Muscle layer of colon (tissue), 2 donors: ENCODE measurements around the gene HSPA12A.

Experiments used
- H3K27ac ChIP-seq: one replicate; pipeline ENCODE4 v1.7.0; 2013; ENCODE audit warnings: low read depth, mild to moderate bottlenecking, low read length, moderate library complexity
- H3K27me3 ChIP-seq, 2 donors: one replicate each; pipeline ENCODE4 v1.7.0; 2013; ENCODE audit warnings: low read length in 2 of 2, mild to moderate bottlenecking in 2 of 2; ENCODE audit not compliant: insufficient read depth in 2 of 2, control insufficient read depth in 1 of 2
- H3K36me3 ChIP-seq: one replicate; pipeline ENCODE4 v1.7.0; 2013; ENCODE audit warnings: mild to moderate bottlenecking, low read length; ENCODE audit not compliant: insufficient read depth
- H3K4me1 ChIP-seq: one replicate; pipeline ENCODE4 v1.7.0; 2013; ENCODE audit warnings: mild to moderate bottlenecking, low read length; ENCODE audit not compliant: insufficient read depth
- H3K4me3 ChIP-seq, 2 donors: one replicate each; pipeline ENCODE4 v1.7.0; 2013; ENCODE audit warnings: low read length in 2 of 2, low read depth in 1 of 2, mild to moderate bottlenecking in 1 of 2, moderate library complexity in 1 of 2
- H3K9ac ChIP-seq: one replicate; pipeline ENCODE4 v1.7.0; 2013; ENCODE audit warnings: low read length
- H3K9me3 ChIP-seq: one replicate; pipeline ENCODE4 v1.7.0; 2013; ENCODE audit warnings: mild to moderate bottlenecking, low read length
- donor health status: abdominal sarcoma.
- donor health status: Adenocarcinoma of cecum.

HSPA12A gene

GRCh38 chr10:116710076-116710475 is 32.3 kb downstream of the HSPA12A start:
- H3K27ac ChIP-seq: no peak overlapping the region
- H3K9me3 ChIP-seq: no peaks in the 10 kb centered on the region
- no peaks in the 10 kb centered on the region for H3K27me3 ChIP-seq
- no peaks in the 10 kb centered on the region for H3K4me1 ChIP-seq
- no peak overlapping the region for H3K9ac ChIP-seq
- H3K4me3 ChIP-seq: no peak overlapping the region
- no peaks in the 10 kb centered on the region for H3K36me3 ChIP-seq

GRCh38 chr10:116708877-116709276 is 33.5 kb downstream of the HSPA12A start:
- H3K9ac ChIP-seq: no peak overlapping the region
- no peak overlapping the region for H3K27ac ChIP-seq
- no peaks in the 10 kb centered on the region for H3K4me1 ChIP-seq
- no peak overlapping the region for H3K4me3 ChIP-seq
- H3K27me3 ChIP-seq: no peaks in the 10 kb centered on the region
- H3K36me3 ChIP-seq: no peaks in the 10 kb centered on the region
- H3K9me3 ChIP-seq: no peaks in the 10 kb centered on the region

- Histone ChIP-seq H3K27ac (no peak overlapping the region), H3K4me1 (no peaks in the 10 kb centered on the region), H3K9ac (no peak overlapping the region), H3K27me3 (no peaks in the 10 kb centered on the region), H3K36me3 (no peaks in the 10 kb centered on the region), H3K4me3 (no peak overlapping the region), H3K9me3 (no peaks in the 10 kb centered on the region)
These were observed 34.0 kb downstream of the HSPA12A start for GRCh38 chr10:116708391-116708821.

GRCh38 chr10:116707981-116708380 is 34.4 kb downstream of the HSPA12A start:
- Histone ChIP-seq H3K9ac (no peak overlapping the region), H3K4me3 (no peak overlapping the region), H3K27ac (no peak overlapping the region), H3K36me3 (no peaks in the 10 kb centered on the region), H3K4me1 (no peaks in the 10 kb centered on the region), H3K27me3 (no peaks in the 10 kb centered on the region), H3K9me3 (no peaks in the 10 kb centered on the region)

- no peaks in the 10 kb centered on the region for H3K36me3 ChIP-seq
- no peaks in the 10 kb centered on the region for H3K9me3 ChIP-seq
- H3K4me1 ChIP-seq: no peaks in the 10 kb centered on the region
- no peak overlapping the region for H3K27ac ChIP-seq
- no peaks in the 10 kb centered on the region for H3K27me3 ChIP-seq
- no peak overlapping the region for H3K4me3 ChIP-seq
- H3K9ac ChIP-seq: no peak overlapping the region
These were observed 36.1 kb downstream of the HSPA12A start for GRCh38 chr10:116706281-116706680.

- Histone ChIP-seq H3K36me3 (no peaks in the 10 kb centered on the region), H3K9ac (no peak overlapping the region), H3K4me1 (no peaks in the 10 kb centered on the region), H3K4me3 (no peak overlapping the region), H3K27me3 (no peaks in the 10 kb centered on the region), H3K27ac (no peak overlapping the region), H3K9me3 (no peaks in the 10 kb centered on the region)
These were observed 36.9 kb downstream of the HSPA12A start for GRCh38 chr10:116705498-116705897.

- H3K27me3 ChIP-seq: no peaks in the 10 kb centered on the region
- H3K9me3 ChIP-seq: no peaks in the 10 kb centered on the region
- H3K4me3 ChIP-seq: no peak overlapping the region
- H3K9ac ChIP-seq: no peak overlapping the region
- H3K36me3 ChIP-seq: no peaks in the 10 kb centered on the region
- no peak overlapping the region for H3K27ac ChIP-seq
- no peaks in the 10 kb centered on the region for H3K4me1 ChIP-seq
These were observed 37.4 kb downstream of the HSPA12A start for GRCh38 chr10:116704926-116705325.

GRCh38 chr10:116702165-116702564 is 40.2 kb downstream of the HSPA12A start:
- H3K9me3 ChIP-seq: no peaks in the 10 kb centered on the region
- H3K27me3 ChIP-seq: no peaks in the 10 kb centered on the region
- no peaks in the 10 kb centered on the region for H3K4me1 ChIP-seq
- no peak overlapping the region for H3K27ac ChIP-seq
- no peak overlapping the region for H3K4me3 ChIP-seq
- no peaks in the 10 kb centered on the region for H3K36me3 ChIP-seq
- H3K9ac ChIP-seq: no peak overlapping the region

GRCh38 chr10:116699471-116700150 is 42.8 kb downstream of the HSPA12A start:
- no peak overlapping the region for H3K4me3 ChIP-seq
- H3K9me3 ChIP-seq: no peaks in the 10 kb centered on the region
- H3K27ac ChIP-seq: no peak overlapping the region
- no peaks in the 10 kb centered on the region for H3K36me3 ChIP-seq
- no peaks in the 10 kb centered on the region for H3K27me3 ChIP-seq
- H3K9ac ChIP-seq: no peak overlapping the region
- no peaks in the 10 kb centered on the region for H3K4me1 ChIP-seq

- no peak overlapping the region for H3K27ac ChIP-seq
- H3K9ac ChIP-seq: no peak overlapping the region
- no peaks in the 10 kb centered on the region for H3K9me3 ChIP-seq
- H3K36me3 ChIP-seq: no peaks in the 10 kb centered on the region
- H3K4me1 ChIP-seq: no peaks in the 10 kb centered on the region
- H3K27me3 ChIP-seq: no peaks in the 10 kb centered on the region
- H3K4me3 ChIP-seq: no peak overlapping the region
These were observed 43.3 kb downstream of the HSPA12A start for GRCh38 chr10:116699049-116699448.

- no peaks in the 10 kb centered on the region for H3K4me1 ChIP-seq
- no peaks in the 10 kb centered on the region for H3K9me3 ChIP-seq
- H3K27ac ChIP-seq: no peak overlapping the region
- no peaks in the 10 kb centered on the region for H3K36me3 ChIP-seq
- H3K4me3 ChIP-seq: no peak overlapping the region
- H3K9ac ChIP-seq: no peak overlapping the region
- no peaks in the 10 kb centered on the region for H3K27me3 ChIP-seq
These were observed 44.0 kb downstream of the HSPA12A start for GRCh38 chr10:116698364-116698763.

- no peak overlapping the region for H3K9ac ChIP-seq
- H3K9me3 ChIP-seq: no peaks in the 10 kb centered on the region
- H3K36me3 ChIP-seq: no peaks in the 10 kb centered on the region
- no peak overlapping the region for H3K27ac ChIP-seq
- H3K4me3 ChIP-seq: no peak overlapping the region
- no peaks in the 10 kb centered on the region for H3K4me1 ChIP-seq
- no peaks in the 10 kb centered on the region for H3K27me3 ChIP-seq
These were observed 44.5 kb downstream of the HSPA12A start for GRCh38 chr10:116697816-116698215.
